ENCODE results near the gene ZNF598. TPM values are rescaled to one million over a fixed set of nuclear protein-coding genes. Genes with fewer than 3 reads are reported as not detected.

The ZNF598 gene
- total RNA-seq, 1 experiment from 2014 or later = 50.4 TPM

- peaks cover 56% of the 10 kb centered on the region for H3K36me3 Mint-ChIP-seq (ENCODE audit: insufficient read depth, unreplicated experiment)
- no peaks in the 10 kb centered on the region for H3K9me3 Mint-ChIP-seq (ENCODE audit: unreplicated experiment)
- peak; percentile 80 to 86 for TF ChIP-seq CTCF (IDR thresholded peaks at IDR 0.05; ENCODE audit: insufficient read depth in 1 of 2, low read depth in 1 of 2, low read length in 1 of 2, severe bottlenecking in 1 of 2, unreplicated experiment in 1 of 2)
- BruUV-seq (replicated peaks) = no TSS peak
- H3K27ac Mint-ChIP-seq (ENCODE audit: unreplicated experiment) = no peak overlapping the region
- peaks cover 2% of the 10 kb centered on the region for H3K36me3 ChIP-seq (ENCODE audit: control insufficient read depth, insufficient read depth, low read length)
- no peaks in the 10 kb centered on the region for H3K27me3 Mint-ChIP-seq (ENCODE audit: insufficient read depth, unreplicated experiment)
- intact Hi-C loops (cut with micrococcal nuclease; ENCODE audit: unreplicated experiment) = no loop called here
- H3K4me3 ChIP-seq (ENCODE audit: low read depth, low read length) = no peak overlapping the region
- H3K4me1 Mint-ChIP-seq (ENCODE audit: low read depth, unreplicated experiment) = peaks cover 5% of the 10 kb centered on the region
- no peaks in the 10 kb centered on the region for H3K9me3 ChIP-seq
- CTCF ChIA-PET = interaction anchor here (0.7 to 1.3 kb wide), 3 partner anchors 10 to 137 kb away, joined by 3 to 5 read pairs (median 4); no protein-coding TSS in a partner anchor
- peaks cover 15% of the 10 kb centered on the region; the same call in 1 of the 2 replicates for H3K4me1 ChIP-seq
- H3K27me3 ChIP-seq (replicated peaks; ENCODE audit: control insufficient read depth, insufficient read depth, low read length) = no peaks in the 10 kb centered on the region
- POLR2A ChIA-PET = interaction anchor here (0.5 kb wide), 1 partner anchor 39 kb away, joined by 5 read pairs; the partner anchor contains the start of gene RPS2
- DNase-seq = peak; percentile 79 to 86
- H3K4me3 Mint-ChIP-seq (ENCODE audit: unreplicated experiment) = no peak overlapping the region
These were observed 5.6 kb downstream of the ZNF598 start for GRCh38 chr16:2003827-2004641.

DNA sequence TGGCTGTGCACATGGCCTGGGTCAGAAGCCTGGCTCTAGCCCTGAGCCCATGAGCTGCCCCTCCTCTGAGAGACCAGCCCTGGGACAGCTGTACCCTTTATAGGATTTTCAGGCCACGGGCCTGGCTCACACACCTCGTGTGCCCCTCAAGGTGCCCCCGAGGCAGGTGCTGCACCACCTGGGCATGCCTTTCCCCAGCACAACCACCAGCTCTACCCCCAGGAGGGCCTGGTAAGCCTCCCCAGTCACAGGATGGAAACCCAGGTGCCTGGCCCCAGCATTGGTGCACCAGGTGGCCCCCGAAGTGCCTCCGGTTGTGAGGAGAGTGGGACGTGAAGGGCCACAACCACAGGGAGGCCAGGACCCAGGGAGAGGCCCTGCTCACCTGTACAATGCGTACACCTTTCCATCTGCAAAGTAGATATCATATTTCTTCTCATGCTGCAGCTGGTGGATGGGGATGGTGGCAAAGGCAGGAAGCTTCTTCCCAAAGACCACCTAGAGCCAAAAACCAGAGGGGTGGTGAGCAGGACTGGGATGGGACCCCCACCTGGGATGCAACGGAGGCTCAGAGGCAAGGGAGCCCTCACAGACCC is 6.3 kb downstream of the ZNF598 start:
- H3K36me3 Mint-ChIP-seq (ENCODE audit: insufficient read depth, unreplicated experiment) = peaks cover 63% of the 10 kb centered on the region
- no TSS peak for BruUV-seq (replicated peaks)
- intact Hi-C loops (cut with micrococcal nuclease; ENCODE audit: unreplicated experiment) = no loop called here

More for the DNA sequence above, 6.3 kb downstream of the ZNF598 start:
- no peak overlapping the region for H3K4me3 ChIP-seq (ENCODE audit: low read depth, low read length)
- no peak for DNase-seq
- POLR2A ChIA-PET = no interaction called here
- H3K4me1 Mint-ChIP-seq (ENCODE audit: low read depth, unreplicated experiment) = peaks cover 5% of the 10 kb centered on the region
- peaks cover 12% of the 10 kb centered on the region; the same call in 1 of the 2 replicates for H3K4me1 ChIP-seq
- H3K27ac Mint-ChIP-seq (ENCODE audit: unreplicated experiment) = no peak overlapping the region
- TF ChIP-seq CTCF (IDR thresholded peaks at IDR 0.05; ENCODE audit: insufficient read depth in 1 of 2, low read depth in 1 of 2, low read length in 1 of 2, severe bottlenecking in 1 of 2, unreplicated experiment in 1 of 2) = no peak
- peaks cover 2% of the 10 kb centered on the region for H3K36me3 ChIP-seq (ENCODE audit: control insufficient read depth, insufficient read depth, low read length)
- H3K4me3 Mint-ChIP-seq (ENCODE audit: unreplicated experiment) = no peak overlapping the region
- H3K9me3 ChIP-seq = no peaks in the 10 kb centered on the region
- CTCF ChIA-PET = interaction anchor here (0.7 to 1.0 kb wide), 4 partner anchors 21 to 293 kb away, joined by 3 to 5 read pairs (median 3); partner anchors contain the start of gene NOXO1
- H3K27me3 Mint-ChIP-seq (ENCODE audit: insufficient read depth, unreplicated experiment) = no peaks in the 10 kb centered on the region
- no peaks in the 10 kb centered on the region for H3K9me3 Mint-ChIP-seq (ENCODE audit: unreplicated experiment)
- H3K27me3 ChIP-seq (replicated peaks; ENCODE audit: control insufficient read depth, insufficient read depth, low read length) = no peaks in the 10 kb centered on the region
